Caco-2 (cell line): ENCODE measurements around the gene PRR22. TPM values are rescaled to one million over a fixed set of nuclear protein-coding genes. Genes with fewer than 3 reads are reported as not detected.

Experiments used
- BruUV-seq: library from RNA; stranded (reverse); fragments of 400-500 nt; replicated peaks from 2 replicates; lab custom pipeline; 2021; lab: Mats Ljungman, UMichigan
- CTCF ChIA-PET: fragments of 300-600 bp; sonication (Branson Sonifier 250); formaldehyde crosslinking; loops from one replicate; lab custom pipeline; 2022; ENCODE audit warnings: antibody characterized with exemption; lab: Charles Lee
- POLR2A ChIA-PET: fragments of 300-600 bp; sonication (Branson Sonifier 250); formaldehyde crosslinking; loops from one replicate; lab custom pipeline; 2022; ENCODE audit warnings: antibody characterized with exemption; lab: Charles Lee
- DNase-seq, 2 experiments: peaks; one replicate each; pipeline versions ENCODE4 v3.0.0 to v3.0.0-alpha.2; 2020 to 2022
- H3K27me3 ChIP-seq: replicated peaks from 2 replicates; pipeline ENCODE4 v1.6.0; 2011; ENCODE audit warnings: low read length; ENCODE audit not compliant: control insufficient read depth, insufficient read depth
- H3K36me3 ChIP-seq: 2 replicates; pipeline ENCODE4 v1.5.1; 2011; ENCODE audit warnings: low read length; ENCODE audit not compliant: control insufficient read depth, insufficient read depth
- H3K4me1 ChIP-seq: fragments of 250-450 bp; sonication (Bioruptor Pico); 2 replicates; pipeline ENCODE4 v1.5.1; 2020; ENCODE audit warnings: mild to moderate bottlenecking
- H3K4me3 ChIP-seq: 2 replicates; pipeline ENCODE4 v1.5.1; 2011; ENCODE audit warnings: low read depth, mild to moderate bottlenecking, control low read depth, low read length
- H3K9me3 ChIP-seq: fragments of 250-450 bp; sonication (Bioruptor Pico); 2 replicates; pipeline ENCODE4 v1.5.1; 2020; ENCODE audit warnings: mild to moderate bottlenecking, moderate library complexity
- H3K27ac Mint-ChIP-seq: one replicate; pipeline ENCODE4 v1.8.0; 2022; ENCODE audit warnings: mixed read lengths; ENCODE audit not compliant: unreplicated experiment
- H3K27me3 Mint-ChIP-seq: one replicate; pipeline ENCODE4 v1.8.0; 2022; ENCODE audit warnings: mixed read lengths; ENCODE audit not compliant: insufficient read depth, unreplicated experiment
- H3K36me3 Mint-ChIP-seq: one replicate; pipeline ENCODE4 v1.8.0; 2022; ENCODE audit warnings: mild to moderate bottlenecking, mixed read lengths; ENCODE audit not compliant: insufficient read depth, unreplicated experiment
- H3K4me1 Mint-ChIP-seq: one replicate; pipeline ENCODE4 v1.8.0; 2022; ENCODE audit warnings: low read depth, mixed read lengths; ENCODE audit not compliant: unreplicated experiment
- H3K4me3 Mint-ChIP-seq: one replicate; pipeline ENCODE4 v1.8.0; 2022; ENCODE audit warnings: mild to moderate bottlenecking, moderate library complexity, mixed read lengths; ENCODE audit not compliant: unreplicated experiment
- H3K9me3 Mint-ChIP-seq: one replicate; pipeline ENCODE4 v1.8.0; 2022; ENCODE audit warnings: mixed read lengths; ENCODE audit not compliant: unreplicated experiment
- CTCF ChIP-seq, 2 experiments: fragments of 200-600 bp in 1 of 2; IDR thresholded peaks; 1 replicate in 1 of 2; 2 replicates in 1 of 2; pipeline versions ENCODE4 v1.5.1 to v1.8.0; 2011 to 2022; ENCODE audit warnings: antibody characterized with exemption in 1 of 2, control low read depth in 1 of 2, inconsistent platforms in 1 of 2, low read depth in 1 of 2, low read length in 1 of 2, mild to moderate bottlenecking in 1 of 2, moderate library complexity in 1 of 2; ENCODE audit not compliant: insufficient read depth in 1 of 2, severe bottlenecking in 1 of 2, unreplicated experiment in 1 of 2
- intact Hi-C: fragments of 100-400 bp; cut with micrococcal nuclease; formaldehyde crosslinking; loops from one replicate; pipeline ENCODE4 v1.10.0; 2022; ENCODE audit not compliant: unreplicated experiment
- total RNA-seq: library from RNA; stranded (reverse); gene quantifications from 2 replicates; pipeline ENCODE4 v1.2.3, GENCODE V29; 2022

The PRR22 gene
- total RNA-seq, 1 experiment from 2014 or later = 7.1 TPM

- no peak for DNase-seq
- intact Hi-C loops = loop anchor here (5.0 kb wide), 1 partner anchor 75 kb away; the partner anchor contains the start of genes NDUFA11 and VMAC
- Histone ChIP-seq H3K9me3 (no peaks in the 10 kb centered on the region), H3K27me3 (no peaks in the 10 kb centered on the region), H3K4me1 (peaks cover 5% of the 10 kb centered on the region; the same call in 1 of the 2 replicates), H3K36me3 (no peaks in the 10 kb centered on the region), H3K4me3 (peak overlapping the region; percentile 88)
- no TSS peak for BruUV-seq
- TF ChIP-seq CTCF (IDR thresholded peaks at IDR 0.05; ENCODE audit: insufficient read depth in 1 of 2, low read depth in 1 of 2, low read length in 1 of 2, severe bottlenecking in 1 of 2, unreplicated experiment in 1 of 2) = no peak
- no peaks in the 10 kb centered on the region for H3K27me3 Mint-ChIP-seq
- ChIA-PET CTCF (interaction anchor here (0.6 to 2.8 kb wide), 3 partner anchors 23 to 513 kb away, joined by 4 to 39 read pairs (median 18); partner anchors contain the start of genes NDUFA11 and VMAC), POLR2A (interaction anchor here (0.5 to 1.5 kb wide), 7 partner anchors 13 to 391 kb away, joined by 3 to 27 read pairs (median 5); partner anchors contain the start of genes CATSPERD, LONP1, NDUFA11 and VMAC)
- H3K9me3 Mint-ChIP-seq = no peaks in the 10 kb centered on the region
- peak overlapping the region; percentile 88 for H3K4me3 Mint-ChIP-seq
- H3K36me3 Mint-ChIP-seq = peaks cover 12% of the 10 kb centered on the region
- peak overlapping the region; percentile 67 for H3K27ac Mint-ChIP-seq
- peaks cover 7% of the 10 kb centered on the region for H3K4me1 Mint-ChIP-seq
These were observed 42.9 kb upstream of the PRR22 start for GRCh38 chr19:5827342-5827890.

- Mint-ChIP-seq H3K9me3 (no peaks in the 10 kb centered on the region), H3K36me3 (peaks cover 12% of the 10 kb centered on the region), H3K4me1 (peaks cover 7% of the 10 kb centered on the region), H3K4me3 (peak overlapping the region; percentile 88), H3K27ac (peak overlapping the region; percentile 67), H3K27me3 (no peaks in the 10 kb centered on the region)
- H3K4me3 ChIP-seq = peak overlapping the region; percentile 88
- peaks cover 5% of the 10 kb centered on the region; the same call in 1 of the 2 replicates for H3K4me1 ChIP-seq
- intact Hi-C loops = loop anchor here (5.0 kb wide), 1 partner anchor 76 kb away; the partner anchor contains the start of genes NDUFA11 and VMAC
- no peaks in the 10 kb centered on the region for H3K27me3 ChIP-seq
- H3K9me3 ChIP-seq = no peaks in the 10 kb centered on the region
- peak; percentile 49 to 69 for DNase-seq
- no peaks in the 10 kb centered on the region for H3K36me3 ChIP-seq
- TF ChIP-seq CTCF (IDR thresholded peaks at IDR 0.05; ENCODE audit: insufficient read depth in 1 of 2, low read depth in 1 of 2, low read length in 1 of 2, severe bottlenecking in 1 of 2, unreplicated experiment in 1 of 2) = no peak
- ChIA-PET POLR2A (interaction anchor here (0.9 to 1.5 kb wide), 3 partner anchors 23 to 106 kb away, joined by 3 to 15 read pairs (median 5); partner anchors contain the start of genes CATSPERD and LONP1), CTCF (interaction anchor here (2.8 kb wide), 1 partner anchor 23 kb away, joined by 39 read pairs; no protein-coding TSS in a partner anchor)
- BruUV-seq = no TSS peak
These were observed 42.2 kb upstream of the PRR22 start for GRCh38 chr19:5826531-5827341.

DNA sequence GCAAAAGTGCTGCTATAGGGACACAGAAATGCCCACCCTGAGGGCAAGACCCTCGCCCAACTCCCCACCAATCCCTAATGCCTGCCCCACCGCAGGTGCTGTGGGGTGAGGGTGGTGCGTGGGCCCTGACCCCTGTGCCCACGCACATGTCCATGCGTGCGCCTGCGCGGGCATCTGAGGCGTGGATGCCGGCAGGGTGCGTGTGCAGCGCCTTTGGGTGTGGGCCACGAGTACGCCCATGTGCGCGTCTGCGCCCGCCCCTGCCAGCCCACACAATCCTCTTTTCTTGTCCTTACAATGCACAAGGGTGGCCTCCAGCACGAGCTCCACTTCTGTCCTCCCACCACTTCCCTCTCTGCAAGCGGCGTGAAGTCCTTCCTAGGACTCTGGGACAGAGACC, 40.6 kb upstream of the PRR22 start:
- TF ChIP-seq CTCF (IDR thresholded peaks at IDR 0.05; ENCODE audit: insufficient read depth in 1 of 2, low read depth in 1 of 2, low read length in 1 of 2, severe bottlenecking in 1 of 2, unreplicated experiment in 1 of 2) = no peak
- intact Hi-C loops = loop anchor here (5.0 kb wide), 1 partner anchor 77 kb away; the partner anchor contains the start of genes NDUFA11 and VMAC
- no peak overlapping the region for H3K4me3 Mint-ChIP-seq
- Histone ChIP-seq H3K36me3 (no peaks in the 10 kb centered on the region), H3K4me3 (no peak overlapping the region), H3K9me3 (no peaks in the 10 kb centered on the region), H3K4me1 (peaks cover 5% of the 10 kb centered on the region; the same call in 1 of the 2 replicates), H3K27me3 (no peaks in the 10 kb centered on the region)
- H3K36me3 Mint-ChIP-seq = peaks cover 12% of the 10 kb centered on the region
- no peak overlapping the region for H3K27ac Mint-ChIP-seq
- ChIA-PET CTCF (interaction anchor here (1.9 kb wide), 1 partner anchor 21 kb away, joined by 6 read pairs; no protein-coding TSS in a partner anchor), POLR2A (no interaction called here)
- no peak for DNase-seq
- H3K4me1 Mint-ChIP-seq = peaks cover 7% of the 10 kb centered on the region
- no TSS peak for BruUV-seq
- H3K27me3 Mint-ChIP-seq = no peaks in the 10 kb centered on the region
- no peaks in the 10 kb centered on the region for H3K9me3 Mint-ChIP-seq
